ENCODE data around the gene ZBP1.

The ZBP1 gene

DNA sequence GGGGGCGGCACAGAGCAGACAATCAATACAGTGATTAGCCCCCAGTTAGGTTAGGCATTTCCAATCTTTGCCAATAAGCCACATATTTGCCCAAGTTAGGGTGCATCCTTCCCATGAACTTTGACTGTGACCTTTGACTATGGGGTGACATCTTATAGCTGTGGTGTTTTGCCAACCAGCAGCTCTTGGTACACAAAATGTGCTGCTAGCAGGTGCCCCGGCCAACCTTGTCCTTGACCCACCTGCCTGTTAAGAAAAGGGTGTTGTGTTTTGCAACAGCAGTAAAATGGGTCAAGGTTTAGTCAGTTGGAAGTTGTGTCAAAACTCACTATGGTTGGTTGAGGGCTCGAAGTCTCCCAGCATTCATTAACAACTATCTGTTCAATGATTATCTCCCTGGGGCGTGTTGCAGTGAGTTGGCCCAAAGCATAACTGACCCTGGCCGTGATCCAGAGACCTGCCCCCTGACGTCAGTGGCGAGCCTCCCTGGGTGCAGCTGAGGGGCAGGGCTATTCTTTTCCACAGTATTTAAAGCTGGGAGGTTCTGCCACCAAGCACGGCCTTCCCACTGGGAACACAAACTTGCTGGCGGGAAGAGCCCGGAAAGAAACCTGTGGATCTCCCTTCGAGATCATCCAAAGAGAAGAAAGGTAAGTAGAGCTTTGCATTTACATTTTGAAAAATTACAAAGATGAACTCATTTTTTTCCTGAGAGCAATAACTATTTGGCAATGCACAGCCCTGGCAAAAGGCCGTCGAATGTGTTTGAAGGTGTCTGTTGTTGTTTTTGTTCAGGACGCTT lies 59.5 kb downstream of the ZBP1 start, which contains the start of gene PCK1:
Gene PCK1 (plus strand): TSS at position 557 of the 802 bp plus-strand sequence. CDS start 302 bp downstream, outside the sequence.
- H3K4me3 ChIP-seq (ENCODE audit: low read length) = no peak within 1 kb of the TSS
- TF ChIP-seq ZNF274 (IDR thresholded peaks at IDR 0.05; ENCODE audit: low read depth, low read length) = no peak

DNA sequence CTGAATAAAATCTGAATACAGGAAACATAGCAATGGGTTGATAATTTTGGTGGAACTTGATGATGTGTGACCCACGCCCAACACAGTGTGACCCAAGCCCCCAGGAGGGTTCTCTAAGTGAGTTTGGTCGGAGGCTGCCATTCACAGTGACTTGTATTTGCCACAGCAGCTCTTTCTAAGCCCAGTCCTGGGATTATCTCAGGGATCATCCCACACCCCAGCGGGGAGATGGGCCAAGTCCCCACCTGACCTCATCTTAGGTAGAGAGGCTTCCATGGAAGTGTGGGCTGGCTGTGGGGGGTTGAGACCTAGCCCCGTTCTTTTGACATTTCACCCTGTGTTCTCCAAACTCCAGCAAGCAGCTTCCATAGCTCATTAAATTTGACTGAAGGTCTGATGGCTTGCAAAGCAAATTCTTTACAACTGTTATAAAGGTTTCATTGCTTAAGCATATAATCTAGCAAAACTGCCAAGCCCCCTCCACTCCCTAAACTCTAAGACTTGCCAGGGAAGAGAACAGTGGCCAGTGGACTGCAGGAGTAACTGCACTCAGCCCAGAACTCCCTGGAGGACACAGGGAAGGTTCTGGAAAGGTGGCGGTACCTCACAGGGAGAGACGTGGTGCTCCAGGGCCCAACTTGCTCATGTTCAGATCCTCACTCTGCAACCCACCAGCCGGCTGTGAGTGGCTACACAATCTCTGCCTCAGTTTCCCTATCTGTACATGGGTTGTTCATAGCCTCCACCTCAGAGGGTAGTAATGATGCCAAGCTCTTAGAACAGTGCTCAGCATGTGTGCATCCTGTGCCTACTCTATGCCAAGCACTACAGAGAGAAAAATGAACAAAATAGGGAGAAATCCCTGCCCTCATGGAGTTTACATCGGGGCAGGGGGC lies 60.3 kb downstream of the ZBP1 start:
- no peak for TF ChIP-seq ZNF274 (IDR thresholded peaks at IDR 0.05; ENCODE audit: low read depth, low read length)
- H3K4me3 ChIP-seq (ENCODE audit: low read length) = no peak overlapping the region

DNA sequence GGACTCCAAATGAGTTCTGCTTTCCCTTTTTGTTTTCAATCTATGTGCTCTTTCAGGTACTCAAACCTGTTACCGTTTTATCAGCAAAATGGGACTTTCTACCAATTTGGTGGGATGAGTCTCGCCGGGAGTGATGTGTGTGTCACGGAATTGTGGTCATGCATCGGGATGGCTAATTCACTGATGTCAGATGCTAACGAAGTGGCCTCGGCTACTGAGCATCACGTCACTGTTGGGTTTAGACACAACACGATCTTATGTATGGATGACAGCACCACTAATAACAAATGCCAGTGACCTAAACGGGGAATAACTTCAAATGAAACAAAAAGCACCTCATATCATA lies 61.0 kb downstream of the ZBP1 start:
- no peak overlapping the region for H3K4me3 ChIP-seq (ENCODE audit: low read length)
- TF ChIP-seq ZNF274 (IDR thresholded peaks at IDR 0.05; ENCODE audit: low read depth, low read length) = no peak

DNA sequence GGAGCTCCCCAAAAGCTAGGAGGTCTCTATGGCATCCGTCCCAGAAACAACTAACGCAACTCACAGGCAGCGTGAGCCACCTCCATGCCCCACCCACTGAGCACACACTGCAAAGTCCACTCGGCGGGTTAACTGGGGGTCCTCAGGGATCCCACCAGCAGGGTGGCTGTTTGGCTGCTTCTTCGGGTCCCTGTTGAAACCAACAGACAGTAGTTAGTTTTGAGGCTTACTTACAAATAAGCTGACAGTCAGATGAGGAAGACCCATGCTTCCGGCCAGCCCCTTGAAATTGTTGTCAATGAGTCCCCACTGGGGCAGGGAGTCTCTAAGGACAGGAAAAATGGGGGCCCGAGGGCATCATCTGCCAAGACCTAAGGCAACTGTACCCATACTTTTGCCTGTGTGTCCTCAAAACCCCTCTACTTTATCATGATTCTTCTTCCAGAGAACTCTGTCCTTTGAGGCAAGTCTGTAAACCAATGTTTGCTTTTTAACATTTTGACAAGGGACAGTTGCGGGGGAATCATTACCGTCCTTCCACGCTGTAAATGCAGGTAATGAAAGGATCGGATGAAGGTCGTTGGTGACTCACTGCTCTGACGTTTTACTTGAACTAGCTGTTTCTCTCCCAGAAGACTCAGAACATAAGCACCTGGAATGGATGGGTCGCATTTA lies 61.5 kb downstream of the ZBP1 start:
- no peak overlapping the region for H3K4me3 ChIP-seq (ENCODE audit: low read length)
- no peak for TF ChIP-seq ZNF274 (IDR thresholded peaks at IDR 0.05; ENCODE audit: low read depth, low read length)

DNA sequence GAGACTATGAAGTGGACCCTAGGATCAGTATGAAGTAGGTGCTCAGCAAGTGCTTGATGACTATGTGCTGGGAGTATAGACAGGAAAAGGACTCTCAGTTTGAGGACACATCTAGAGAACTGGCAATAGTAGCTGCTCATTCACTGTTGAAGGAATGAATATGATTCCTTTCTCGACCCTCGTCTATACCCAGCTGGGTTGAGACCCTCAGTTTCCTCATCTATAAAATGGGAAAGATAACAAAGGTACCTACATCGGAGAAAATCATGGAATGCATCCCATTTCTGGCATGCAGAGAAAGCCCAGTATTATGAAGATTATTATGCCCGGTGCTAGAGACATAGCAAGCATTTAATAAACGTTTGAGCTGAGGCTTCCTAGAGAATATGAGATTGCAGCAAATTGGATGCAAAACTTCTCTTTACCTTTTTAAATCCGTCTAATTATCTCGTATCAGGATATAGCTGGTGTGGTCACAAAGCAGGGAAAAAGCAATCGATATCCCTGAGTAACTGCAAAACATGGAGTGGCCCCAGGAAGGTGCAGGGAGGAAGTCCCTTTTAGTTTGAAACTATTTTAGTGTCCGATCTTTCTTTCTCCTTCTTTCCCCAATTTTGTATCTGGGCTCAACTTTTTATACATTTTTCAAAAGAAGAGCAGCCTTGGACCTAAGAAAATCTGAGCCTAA lies 62.2 kb downstream of the ZBP1 start:
- no peak for TF ChIP-seq ZNF274 (IDR thresholded peaks at IDR 0.05; ENCODE audit: low read depth, low read length)

DNA sequence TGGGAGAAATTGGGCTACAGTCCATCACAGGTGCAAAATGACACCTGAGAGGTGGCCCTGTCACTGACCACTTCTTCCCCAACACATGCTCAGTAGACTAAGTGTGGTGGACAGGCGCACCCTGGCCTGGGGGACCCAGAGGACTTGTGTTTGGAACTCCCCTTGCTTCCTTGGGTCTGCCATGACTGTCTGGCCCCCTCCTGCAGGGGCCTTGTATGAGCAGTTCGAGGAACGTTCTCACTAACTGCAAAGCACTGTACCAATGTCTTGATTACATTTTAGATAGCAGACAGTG lies 63.3 kb downstream of the ZBP1 start:
- H3K4me3 ChIP-seq (ENCODE audit: low read length) = no peak overlapping the region
- no peak for TF ChIP-seq ZNF274 (IDR thresholded peaks at IDR 0.05; ENCODE audit: low read depth, low read length)

More for the DNA sequence above, 62.2 kb downstream of the ZBP1 start:
- H3K4me3 ChIP-seq (ENCODE audit: low read length) = no peak overlapping the region

DNA sequence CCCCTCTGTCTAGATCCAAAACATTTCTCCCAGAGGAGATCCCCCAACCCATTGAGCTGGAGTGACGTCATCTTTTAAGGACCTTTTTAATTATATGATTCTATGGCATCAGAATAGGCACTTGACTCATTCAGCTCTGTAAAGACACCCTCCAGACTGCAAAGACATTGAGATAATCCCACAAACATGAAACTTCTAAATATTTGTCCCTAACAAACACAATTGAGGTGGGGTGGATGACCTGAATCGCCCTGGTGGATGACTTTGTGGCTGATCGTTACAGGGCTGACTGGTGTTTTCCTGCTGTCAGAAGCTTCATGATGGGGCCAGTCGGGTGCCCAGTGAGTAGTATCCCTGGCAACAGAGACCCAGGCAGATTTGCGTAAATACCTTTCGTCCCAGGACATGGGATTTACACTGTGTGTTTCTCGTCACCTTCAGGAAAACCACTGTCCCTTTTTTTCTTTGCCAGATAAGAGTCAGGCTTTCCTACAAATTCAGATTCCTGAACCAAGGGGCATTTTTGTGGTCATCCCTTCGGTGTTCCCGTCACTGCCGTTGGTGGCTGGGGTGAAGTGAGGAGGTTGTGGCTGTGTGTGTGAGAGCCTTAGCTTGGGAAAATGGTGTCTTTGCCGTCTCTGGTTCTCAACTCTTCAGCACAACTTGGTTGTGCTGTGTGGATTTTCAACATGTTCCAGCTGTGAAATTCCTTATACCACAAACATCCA lies 64.6 kb downstream of the ZBP1 start:
- no peak overlapping the region for H3K4me3 ChIP-seq (ENCODE audit: low read length)
- TF ChIP-seq ZNF274 (IDR thresholded peaks at IDR 0.05; ENCODE audit: low read depth, low read length) = no peak
